GM06990 (cell line): ENCODE data around the gene CCSER2.
"Not testable (repeated sequence)": the region's sequence is repeated elsewhere in the genome, so short reads cannot be mapped to it uniquely, and the experiment has no call there.

Experiments used
- DNase-seq: peaks from one replicate; pipeline ENCODE4 v3.0.0-alpha.2; 2011; ENCODE audit not compliant: insufficient read length; ENCODE audit errors: extremely low read depth
- H3K27me3 ChIP-seq: replicated peaks from 2 replicates; pipeline ENCODE4 v1.6.0; 2011; ENCODE audit warnings: low read length; ENCODE audit not compliant: control insufficient read depth, insufficient read depth
- H3K36me3 ChIP-seq: 2 replicates; pipeline ENCODE4 v1.5.1; 2011; ENCODE audit warnings: low read length; ENCODE audit not compliant: control insufficient read depth, insufficient read depth
- H3K4me3 ChIP-seq: replicated peaks from 2 replicates; pipeline ENCODE4 v1.5.1; 2011; ENCODE audit warnings: low read depth, mild to moderate bottlenecking, control low read depth, low read length
- CTCF ChIP-seq: IDR thresholded peaks from 2 replicates; pipeline ENCODE4 v1.5.1; 2011; ENCODE audit warnings: low read length, control low read depth, mild to moderate bottlenecking, inconsistent platforms; ENCODE audit not compliant: insufficient read depth, poor library complexity, severe bottlenecking

Gene CCSER2, protein sequence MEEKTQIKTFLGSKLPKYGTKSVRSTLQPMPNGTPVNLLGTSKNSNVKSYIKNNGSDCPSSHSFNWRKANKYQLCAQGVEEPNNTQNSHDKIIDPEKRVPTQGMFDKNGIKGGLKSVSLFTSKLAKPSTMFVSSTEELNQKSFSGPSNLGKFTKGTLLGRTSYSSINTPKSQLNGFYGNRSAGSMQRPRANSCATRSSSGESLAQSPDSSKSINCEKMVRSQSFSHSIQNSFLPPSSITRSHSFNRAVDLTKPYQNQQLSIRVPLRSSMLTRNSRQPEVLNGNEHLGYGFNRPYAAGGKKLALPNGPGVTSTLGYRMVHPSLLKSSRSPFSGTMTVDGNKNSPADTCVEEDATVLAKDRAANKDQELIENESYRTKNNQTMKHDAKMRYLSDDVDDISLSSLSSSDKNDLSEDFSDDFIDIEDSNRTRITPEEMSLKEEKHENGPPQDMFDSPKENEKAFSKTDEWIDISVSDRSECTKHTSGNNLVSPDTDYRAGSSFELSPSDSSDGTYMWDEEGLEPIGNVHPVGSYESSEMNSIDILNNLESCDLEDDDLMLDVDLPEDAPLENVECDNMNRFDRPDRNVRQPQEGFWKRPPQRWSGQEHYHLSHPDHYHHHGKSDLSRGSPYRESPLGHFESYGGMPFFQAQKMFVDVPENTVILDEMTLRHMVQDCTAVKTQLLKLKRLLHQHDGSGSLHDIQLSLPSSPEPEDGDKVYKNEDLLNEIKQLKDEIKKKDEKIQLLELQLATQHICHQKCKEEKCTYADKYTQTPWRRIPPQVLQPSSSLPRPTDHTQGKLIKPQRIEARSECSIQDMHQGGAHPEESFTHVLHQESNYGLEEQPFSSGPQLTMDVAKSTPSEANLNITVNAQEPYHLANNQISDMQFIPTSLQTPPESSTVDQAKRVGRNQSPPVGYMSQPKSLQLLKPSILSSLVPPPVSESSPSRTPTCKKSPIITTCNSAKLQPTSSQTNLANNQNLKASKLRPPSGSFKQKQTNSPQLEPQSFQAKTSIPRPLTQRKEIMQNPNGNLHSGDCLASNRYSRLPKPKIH

DNA sequence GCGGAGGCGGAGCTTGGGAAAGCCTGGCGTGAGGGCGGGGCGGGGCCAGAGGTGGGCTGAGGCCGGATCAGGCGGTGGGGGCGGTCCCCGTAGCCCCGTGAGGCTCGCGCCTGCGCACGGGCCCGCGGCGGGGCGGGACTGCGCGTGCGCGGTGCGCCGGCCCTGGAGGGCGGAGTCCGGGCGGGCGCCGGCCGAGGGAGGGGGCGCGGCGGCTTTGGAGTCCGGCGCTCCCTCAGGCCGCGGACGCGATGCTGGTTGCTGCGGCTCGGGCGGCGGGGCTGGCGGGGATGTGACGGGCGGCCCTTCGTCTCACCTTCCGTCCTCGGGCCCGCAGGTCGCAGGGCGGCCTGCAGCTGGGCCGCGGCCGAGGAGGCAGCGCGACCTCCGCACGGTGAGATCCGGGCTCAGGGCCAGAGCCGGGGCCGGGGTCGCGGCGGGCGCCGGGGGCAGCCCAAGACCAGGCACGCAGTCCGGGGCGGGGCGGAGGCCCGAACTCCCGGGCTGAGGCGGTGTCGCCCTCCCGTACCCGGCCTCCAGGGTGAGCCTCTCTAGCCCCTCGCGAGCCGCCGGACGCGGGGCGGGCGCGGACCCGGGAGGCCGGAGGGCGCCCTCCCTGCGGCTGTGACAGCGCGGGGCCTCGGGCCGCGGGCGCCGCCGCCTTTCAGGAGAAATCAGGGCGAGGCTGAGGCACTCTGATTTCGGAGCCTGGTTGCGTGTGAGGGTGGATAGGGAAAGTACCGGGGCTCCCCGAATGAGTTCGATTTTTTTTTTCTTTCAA is at the start of gene CCSER2:
TSS of gene CCSER2 (plus strand) at position 172 of the 778 bp plus-strand sequence. CDS start 42,464 bp downstream, outside the sequence.
- H3K27me3 ChIP-seq: no peaks in the 10 kb centered on the region; the same call in none of the 2 replicates
- DNase-seq: peak; percentile 89

GRCh38 chr10:84279876-84280475 is 48.4 kb upstream of the CCSER2 start:
- H3K4me3 ChIP-seq, DNase-seq, H3K27me3 ChIP-seq, H3K36me3 ChIP-seq: not testable (repeated sequence)

More for the DNA sequence above, at the start of gene CCSER2:
- no peaks in the 10 kb centered on the region for H3K36me3 ChIP-seq
- no peak for TF ChIP-seq CTCF
- peak within 1 kb of the TSS; percentile 59 for H3K4me3 ChIP-seq

DNA sequence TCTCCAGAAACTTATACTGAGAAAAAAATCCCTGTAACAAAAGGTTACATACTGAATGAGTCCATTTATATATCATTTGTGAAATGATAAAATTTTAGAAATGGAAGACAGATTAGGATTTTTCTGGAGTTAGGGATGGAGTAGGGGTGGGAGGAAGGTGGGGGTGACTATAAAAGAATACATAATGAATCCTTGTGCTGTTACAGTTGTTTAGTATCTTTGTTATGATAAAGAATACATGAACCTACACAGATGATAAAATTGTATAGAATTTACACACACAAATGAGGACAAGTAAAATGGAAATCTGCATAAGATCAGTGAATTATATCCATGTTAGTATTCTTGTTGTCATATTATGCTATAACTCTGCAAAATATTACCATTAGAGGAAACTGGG is 41.7 kb upstream of the CCSER2 start:
- DNase-seq: no peak
- no peak for TF ChIP-seq CTCF
- Histone ChIP-seq H3K27me3 (0 out of 2 replicates have a peak, but pooled peaks cover 1% of the 10 kb centered on the region), H3K4me3 (no peak overlapping the region), H3K36me3 (no peaks in the 10 kb centered on the region)

- TF ChIP-seq CTCF: no peak
- Histone ChIP-seq H3K27me3 (0 out of 2 replicates have a peak, but pooled peaks cover 1% of the 10 kb centered on the region), H3K36me3 (no peaks in the 10 kb centered on the region), H3K4me3 (no peak overlapping the region)
- no peak for DNase-seq
These were observed 40.2 kb upstream of the CCSER2 start for GRCh38 chr10:84288151-84288550.

- no peak overlapping the region for H3K4me3 ChIP-seq
- no peak for DNase-seq
- H3K27me3 ChIP-seq: 0 out of 2 replicates have a peak, but pooled peaks cover 1% of the 10 kb centered on the region
- TF ChIP-seq CTCF: no peak
- H3K36me3 ChIP-seq: no peaks in the 10 kb centered on the region
These were observed 38.7 kb upstream of the CCSER2 start for GRCh38 chr10:84289521-84290200.
